Measurements from ENCODE around the gene ZBTB17.
A peak's percentile ranks its signal among the peaks of the same experiment; 100 is the strongest.

The ZBTB17 gene

GRCh38 chr1:16018308-16018707 is 42.4 kb upstream of the ZBTB17 start:
- no peaks in the 10 kb centered on the region for H3K36me3 ChIP-seq (replicated peaks in 1 of 2; ENCODE audit: control insufficient read depth in 2 of 2, insufficient read depth in 2 of 2, low read length in 2 of 2)
- no peak overlapping the region for H2BK120ac ChIP-seq (ENCODE audit: low read depth, low read length)
- H3K18ac ChIP-seq (ENCODE audit: low read length), result peak overlapping the region; percentile 38
- no peak overlapping the region for H2BK5ac ChIP-seq (ENCODE audit: low read length)
- no peak overlapping the region for H3K14ac ChIP-seq (ENCODE audit: low read length)
- no peak overlapping the region for H3K4ac ChIP-seq (ENCODE audit: low read length)
- H3K9me3 ChIP-seq (replicated peaks in 1 of 2; ENCODE audit: control insufficient read depth in 2 of 2, insufficient read depth in 1 of 2, low read depth in 1 of 2, low read length in 2 of 2), result no peaks in the 10 kb centered on the region
- peaks cover 9 to 20% of the 10 kb centered on the region in 2 donors for H3K4me1 ChIP-seq (ENCODE audit: control insufficient read depth in 2 of 2, insufficient read depth in 1 of 2, low read depth in 1 of 2, low read length in 2 of 2)
- no peak overlapping the region for H4K8ac ChIP-seq (ENCODE audit: low read depth, low read length)
- no peak overlapping the region for H2BK12ac ChIP-seq (ENCODE audit: low read length)
- H3K4me3 ChIP-seq (ENCODE audit: low read length in 2 of 2), result no peak overlapping the region
- H3K79me1 ChIP-seq (ENCODE audit: low read depth, low read length), result peaks cover 2% of the 10 kb centered on the region
- peak overlapping the region; percentile 9 for H3K9ac ChIP-seq (ENCODE audit: low read depth, low read length, poor library complexity)
- peak overlapping the region; percentile 53 for H2AK5ac ChIP-seq (ENCODE audit: low read depth, low read length)
- no peak overlapping the region for H2BK15ac ChIP-seq (ENCODE audit: low read length)
- H3K4me2 ChIP-seq (ENCODE audit: insufficient read depth, low read length, poor library complexity, severe bottlenecking), result no peak overlapping the region
- peak overlapping the region; percentile 13 for H3K23ac ChIP-seq (ENCODE audit: low read depth, low read length, poor library complexity)
- DNase-seq (ENCODE audit: low spot score), result no peak
- H3K27me3 ChIP-seq (ENCODE audit: control insufficient read depth in 3 of 3, insufficient read depth in 3 of 3, low read depth in 1 of 3, low read length in 3 of 3), result peaks cover 0 to 96% (median 19%) of the 10 kb centered on the region in 3 experiments
- no peak overlapping the region for H4K91ac ChIP-seq (ENCODE audit: low read depth, low read length, poor library complexity)
- WGBS, 2 donors (ENCODE audit: extremely low coverage in 2 of 2, insufficient read length in 2 of 2, insufficient replicate concordance in 1 of 2), result no CpG with 5 or more reads among the region's 4 CpGs
- peak overlapping the region; percentile 56 for H2AFZ ChIP-seq (ENCODE audit: low read length)
- H3K27ac ChIP-seq (replicated peaks; ENCODE audit: low read length), result no peak overlapping the region

- no peak for DNase-seq (ENCODE audit: low spot score)
- Histone ChIP-seq H2AK5ac (ENCODE audit: low read depth, low read length) (peak within 1 kb of the TSS; percentile 53), H3K4me1 (ENCODE audit: control insufficient read depth in 2 of 2, insufficient read depth in 1 of 2, low read depth in 1 of 2, low read length in 2 of 2) (peaks cover 9 to 22% of the 10 kb centered on the region in 2 donors), H3K18ac (ENCODE audit: low read length) (peak within 1 kb of the TSS; percentile 38), H3K4me3 (ENCODE audit: low read length in 2 of 2) (no peak within 1 kb of the TSS), H3K9me3 (replicated peaks in 1 of 2; ENCODE audit: control insufficient read depth in 2 of 2, insufficient read depth in 1 of 2, low read depth in 1 of 2, low read length in 2 of 2) (no peaks in the 10 kb centered on the region), H3K79me1 (ENCODE audit: low read depth, low read length) (peaks cover 2% of the 10 kb centered on the region), H2AFZ (ENCODE audit: low read length) (peak within 1 kb of the TSS; percentile 56), H3K14ac (ENCODE audit: low read length) (peak within 1 kb of the TSS; percentile 21), H3K23ac (ENCODE audit: low read depth, low read length, poor library complexity) (peak within 1 kb of the TSS; percentile 35), H2BK5ac (ENCODE audit: low read length) (no peak within 1 kb of the TSS), H3K4ac (ENCODE audit: low read length) (no peak within 1 kb of the TSS), H3K27ac (replicated peaks; ENCODE audit: low read length) (no peak within 1 kb of the TSS), H3K4me2 (ENCODE audit: insufficient read depth, low read length, poor library complexity, severe bottlenecking) (no peak within 1 kb of the TSS), H2BK15ac (ENCODE audit: low read length) (peak within 1 kb of the TSS; percentile 87), H4K91ac (ENCODE audit: low read depth, low read length, poor library complexity) (peak within 1 kb of the TSS; percentile 13), H4K8ac (ENCODE audit: low read depth, low read length) (no peak within 1 kb of the TSS), H2BK12ac (ENCODE audit: low read length) (peak within 1 kb of the TSS; percentile 77), H3K27me3 (ENCODE audit: control insufficient read depth in 3 of 3, insufficient read depth in 3 of 3, low read depth in 1 of 3, low read length in 3 of 3) (peaks cover 0 to 94% (median 24%) of the 10 kb centered on the region in 3 experiments), H3K36me3 (replicated peaks in 1 of 2; ENCODE audit: control insufficient read depth in 2 of 2, insufficient read depth in 2 of 2, low read length in 2 of 2) (no peaks in the 10 kb centered on the region), H3K9ac (ENCODE audit: low read depth, low read length, poor library complexity) (peak within 1 kb of the TSS; percentile 9), H2BK120ac (ENCODE audit: low read depth, low read length) (no peak within 1 kb of the TSS)
- no CpG with 5 or more reads among the region's 37 CpGs for WGBS, 2 donors (ENCODE audit: extremely low coverage in 2 of 2, insufficient read length in 2 of 2, insufficient replicate concordance in 1 of 2)
Measured at GRCh38 chr1:16017461-16018303, 41.8 kb upstream of the ZBTB17 start, which contains the start of gene HSPB7. TSS of gene HSPB7 (minus strand) at chr1:16018043. CDS start at chr1:16017963, 80 bp downstream.

GRCh38 chr1:16017076-16017460 is 41.2 kb upstream of the ZBTB17 start:
- Histone ChIP-seq H3K27me3 (ENCODE audit: control insufficient read depth in 3 of 3, insufficient read depth in 3 of 3, low read depth in 1 of 3, low read length in 3 of 3) (peaks cover 0 to 94% (median 30%) of the 10 kb centered on the region in 3 experiments), H4K8ac (ENCODE audit: low read depth, low read length) (no peak overlapping the region), H2BK15ac (ENCODE audit: low read length) (peak overlapping the region; percentile 87), H3K14ac (ENCODE audit: low read length) (peak overlapping the region; percentile 21), H3K23ac (ENCODE audit: low read depth, low read length, poor library complexity) (no peak overlapping the region), H4K91ac (ENCODE audit: low read depth, low read length, poor library complexity) (no peak overlapping the region), H3K4me2 (ENCODE audit: insufficient read depth, low read length, poor library complexity, severe bottlenecking) (no peak overlapping the region), H2AK5ac (ENCODE audit: low read depth, low read length) (peak overlapping the region; percentile 47), H3K4me1 (ENCODE audit: control insufficient read depth in 2 of 2, insufficient read depth in 1 of 2, low read depth in 1 of 2, low read length in 2 of 2) (peaks cover 11 to 22% of the 10 kb centered on the region in 2 donors), H2AFZ (ENCODE audit: low read length) (no peak overlapping the region), H3K4ac (ENCODE audit: low read length) (no peak overlapping the region), H3K27ac (replicated peaks; ENCODE audit: low read length) (no peak overlapping the region), H2BK12ac (ENCODE audit: low read length) (no peak overlapping the region), H3K18ac (ENCODE audit: low read length) (peak overlapping the region; percentile 11), H2BK5ac (ENCODE audit: low read length) (no peak overlapping the region), H2BK120ac (ENCODE audit: low read depth, low read length) (no peak overlapping the region), H3K4me3 (ENCODE audit: low read length in 2 of 2) (no peak overlapping the region), H3K36me3 (replicated peaks in 1 of 2; ENCODE audit: control insufficient read depth in 2 of 2, insufficient read depth in 2 of 2, low read length in 2 of 2) (no peaks in the 10 kb centered on the region), H3K9me3 (replicated peaks in 1 of 2; ENCODE audit: control insufficient read depth in 2 of 2, insufficient read depth in 1 of 2, low read depth in 1 of 2, low read length in 2 of 2) (no peaks in the 10 kb centered on the region), H3K79me1 (ENCODE audit: low read depth, low read length) (peaks cover 2% of the 10 kb centered on the region), H3K9ac (ENCODE audit: low read depth, low read length, poor library complexity) (no peak overlapping the region)
- no peak for DNase-seq (ENCODE audit: low spot score)
- no CpG with 5 or more reads among the region's 10 CpGs for WGBS, 2 donors (ENCODE audit: extremely low coverage in 2 of 2, insufficient read length in 2 of 2, insufficient replicate concordance in 1 of 2)

Measured in neuronal stem cell (in vitro differentiated cells).